HG02884 (cell line): ENCODE data around the gene RNH1.

Experiments
- ATAC-seq: cut with Tn5 transposase; IDR thresholded peaks from one replicate; pipeline ENCODE4 v1.9.1; 2021; ENCODE audit warnings: mild to moderate bottlenecking, moderate library complexity; ENCODE audit not compliant: unreplicated experiment

The RNH1 gene

GRCh38 chr11:506995-507726 lies at the start of gene RNH1:
Gene RNH1 (minus strand): TSS chr11:507242. CDS start chr11:502162, 5,080 bp downstream.
- ATAC-seq, result peak; percentile 43

GRCh38 chr11:555780-556661 lies 49.0 kb upstream of the RNH1 start:
- no peak for ATAC-seq

GRCh38 chr11:555227-555779 lies 48.3 kb upstream of the RNH1 start:
- ATAC-seq, result no peak

DNA sequence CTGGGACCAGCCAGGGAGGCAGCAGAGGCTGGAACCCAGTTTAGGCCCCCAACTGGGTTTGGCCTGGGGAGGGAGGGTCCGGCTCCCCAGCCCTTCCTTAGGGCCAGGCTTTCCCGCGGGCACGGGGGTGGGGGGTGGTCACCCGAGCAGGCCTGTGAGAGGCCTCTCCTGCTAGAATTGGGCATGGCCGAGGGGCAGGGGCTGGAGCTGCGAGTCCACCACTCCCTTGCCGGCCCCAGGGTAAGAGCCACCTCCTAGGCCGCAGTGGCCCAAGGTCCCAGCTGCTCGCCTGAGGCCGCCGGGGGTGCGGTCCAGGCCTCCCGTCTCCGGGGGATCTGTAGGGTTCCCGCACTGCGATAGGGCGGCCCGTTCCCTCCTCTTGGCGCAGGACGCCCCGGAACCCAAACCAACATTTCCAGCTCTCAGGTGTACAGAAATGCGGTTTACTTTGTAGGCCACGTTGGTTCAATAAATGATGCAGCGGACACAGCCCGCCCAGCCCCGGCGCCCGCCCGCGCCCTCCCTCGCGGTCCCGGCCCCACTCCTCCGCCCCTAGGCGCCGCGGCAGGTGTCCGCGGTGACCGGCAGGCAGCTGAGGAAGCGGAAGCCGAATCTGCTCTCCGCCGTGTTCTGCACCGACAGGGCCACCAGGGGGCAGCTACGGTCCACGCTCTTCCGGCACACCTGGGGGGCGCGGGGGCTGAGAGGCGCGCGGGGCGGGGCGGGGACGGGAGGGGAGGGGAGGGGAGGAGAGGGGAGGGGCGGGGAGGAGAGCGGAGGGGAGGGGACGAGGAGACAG lies 47.6 kb upstream of the RNH1 start:
- ATAC-seq, result peak; percentile 65

GRCh38 chr11:553988-554340 lies 46.9 kb upstream of the RNH1 start:
- ATAC-seq, result no peak

DNA sequence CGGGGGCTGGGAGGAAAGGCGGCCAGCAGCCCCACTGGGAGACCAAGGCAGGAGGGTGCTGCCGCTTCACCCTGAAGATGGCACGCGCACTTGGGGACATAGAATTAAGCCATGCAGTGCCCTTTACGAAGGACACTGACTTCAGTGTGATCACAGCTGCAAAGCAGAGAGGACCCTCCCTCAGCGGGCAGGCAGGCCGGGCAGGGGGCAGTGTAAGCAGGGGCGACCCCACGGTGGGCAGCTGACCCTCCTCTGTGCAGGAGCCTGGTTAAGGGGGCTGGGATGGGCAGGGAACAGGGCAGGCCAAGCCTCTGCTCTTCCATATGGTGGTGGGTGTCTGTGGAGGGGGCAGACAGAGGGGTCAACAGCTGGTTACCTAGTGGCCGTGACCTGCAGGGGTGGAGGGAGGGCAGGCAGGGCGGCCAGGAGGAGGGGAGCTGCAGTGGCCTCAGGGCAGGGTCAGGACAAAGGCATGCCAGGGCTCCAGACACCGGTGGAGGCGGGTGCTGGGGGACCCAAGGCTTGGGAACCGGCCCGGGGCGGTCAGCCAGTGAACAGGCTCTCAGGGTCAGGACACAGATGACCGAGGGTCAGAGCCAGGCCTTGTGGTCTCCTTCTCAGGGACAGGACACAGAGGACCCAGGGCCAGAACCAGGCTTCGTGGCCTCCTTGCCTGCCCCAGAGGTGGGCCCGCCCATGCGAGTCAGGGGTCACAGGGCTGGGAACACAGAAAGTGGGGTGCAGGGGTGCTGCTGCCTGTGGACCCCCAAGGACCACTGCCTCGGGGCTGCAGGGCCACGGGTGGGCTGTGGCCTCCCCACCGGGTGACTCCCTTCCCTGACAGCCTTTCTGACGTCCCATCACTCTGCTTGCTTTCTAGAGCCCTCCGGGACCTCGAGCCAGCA lies 46.3 kb upstream of the RNH1 start:
- ATAC-seq, result no peak

DNA sequence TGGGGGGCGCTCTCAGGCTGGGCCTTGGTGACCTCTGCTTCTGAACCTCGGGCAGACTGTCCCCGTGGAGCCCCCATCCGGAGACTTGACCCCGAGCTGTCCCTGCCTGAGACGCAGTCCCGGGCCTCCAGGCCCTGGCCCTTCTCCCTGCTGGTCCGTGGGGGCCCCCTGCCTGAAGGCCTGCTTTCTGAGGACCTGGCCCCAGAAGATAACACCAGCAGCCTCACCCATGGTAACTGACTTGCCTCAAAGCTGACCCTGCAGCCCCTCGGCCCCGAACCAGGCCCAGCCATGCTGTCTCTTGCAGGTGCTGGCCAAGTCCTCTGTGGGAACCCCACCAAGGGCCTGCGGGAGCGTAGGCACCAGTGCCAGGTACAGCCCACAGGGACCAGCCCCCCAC lies 44.6 kb upstream of the RNH1 start:
- no peak for ATAC-seq

DNA sequence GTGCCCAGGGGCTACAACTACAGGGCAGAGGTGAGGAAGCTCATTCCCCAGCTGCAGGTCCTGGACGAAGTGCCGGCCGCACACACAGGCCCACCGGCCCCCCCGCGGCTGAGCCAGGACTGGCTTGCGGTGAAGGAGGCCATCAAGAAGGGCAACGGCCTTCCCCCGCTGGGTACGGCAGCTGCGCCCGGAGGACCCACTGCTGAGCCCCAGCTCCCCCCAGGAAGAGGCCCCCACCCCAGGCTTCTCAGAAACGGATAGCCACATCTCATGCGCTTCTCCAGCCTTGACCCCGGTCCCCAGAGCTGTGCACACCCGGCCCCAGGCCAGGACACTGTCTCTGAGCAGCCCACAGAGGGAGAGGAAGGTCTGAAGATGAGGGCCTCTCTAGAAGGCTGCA lies 44.1 kb upstream of the RNH1 start:
- ATAC-seq, result no peak

DNA sequence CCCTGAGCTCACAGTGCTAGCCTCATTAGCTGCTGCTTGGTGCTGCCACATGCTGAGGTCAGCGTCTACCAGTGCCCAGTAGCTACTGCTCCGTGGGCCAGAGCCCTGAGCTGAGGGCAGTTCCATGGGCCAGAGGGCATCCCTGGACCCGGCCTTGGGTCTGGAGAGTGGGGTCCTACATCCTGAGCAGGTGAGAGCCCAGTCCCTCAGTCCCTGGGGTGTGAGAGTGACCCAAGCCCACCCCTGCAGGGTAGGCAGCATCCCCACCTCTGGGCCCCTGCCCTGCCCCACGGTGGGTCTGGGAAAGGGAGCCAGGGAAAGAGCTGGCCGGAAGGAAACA lies 43.7 kb upstream of the RNH1 start:
- ATAC-seq, result no peak

DNA sequence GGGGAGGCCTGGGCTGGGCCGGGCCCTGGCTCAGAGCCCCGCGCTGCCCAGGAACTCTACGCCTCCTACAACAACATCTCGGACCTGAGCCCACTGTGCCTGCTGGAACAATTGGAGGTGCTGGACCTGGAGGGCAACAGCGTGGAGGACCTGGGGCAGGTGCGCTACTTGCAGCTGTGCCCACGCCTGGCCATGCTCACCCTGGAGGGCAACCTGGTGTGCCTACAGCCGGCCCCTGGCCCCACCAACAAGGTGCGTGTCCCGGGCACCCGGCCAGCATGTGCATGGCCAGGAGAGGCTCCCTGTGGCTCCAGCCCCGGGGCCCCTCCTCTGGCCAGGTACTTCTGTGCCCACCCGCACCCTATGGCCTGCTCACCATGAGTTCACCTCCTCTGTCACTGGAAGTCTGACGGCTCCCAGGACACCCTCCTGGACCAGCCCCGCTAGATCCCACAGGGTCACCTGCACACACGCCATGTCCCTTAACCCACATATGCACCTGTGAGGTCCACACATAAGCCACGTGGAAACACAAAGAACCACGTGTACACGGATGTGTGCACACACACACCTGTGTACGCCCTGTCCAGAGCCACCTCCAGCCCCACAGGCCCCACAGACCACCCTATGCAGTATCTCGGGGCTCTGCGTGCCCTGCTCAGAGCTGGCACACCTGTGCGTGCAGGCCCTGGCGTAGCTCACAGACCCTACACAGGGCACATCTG lies 43.1 kb upstream of the RNH1 start:
- ATAC-seq, result no peak

- ATAC-seq, result no peak
These were observed 41.9 kb upstream of the RNH1 start for GRCh38 chr11:548700-549603.

- ATAC-seq, result no peak
These were observed 38.1 kb upstream of the RNH1 start for GRCh38 chr11:545171-545570.

DNA sequence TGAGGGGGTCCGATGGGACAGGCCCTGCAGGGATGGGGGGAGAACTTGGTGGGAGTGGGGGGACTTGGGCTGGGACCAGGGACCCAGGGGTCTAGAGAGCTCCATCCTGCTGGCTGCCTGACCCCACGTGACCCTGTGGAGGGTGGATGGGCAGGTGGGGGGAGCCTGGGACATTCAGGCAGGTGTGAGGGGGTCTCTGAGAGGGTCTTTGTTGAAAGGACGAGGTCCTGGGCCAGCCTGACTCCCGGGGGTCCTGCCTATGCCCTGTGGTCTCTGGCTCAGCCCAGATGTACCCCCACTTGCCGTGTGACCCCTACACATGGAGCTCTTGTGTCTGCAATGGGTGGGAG lies 37.8 kb upstream of the RNH1 start:
- ATAC-seq, result no peak

GRCh38 chr11:541433-541885 lies 34.4 kb upstream of the RNH1 start:
- ATAC-seq, result no peak

DNA sequence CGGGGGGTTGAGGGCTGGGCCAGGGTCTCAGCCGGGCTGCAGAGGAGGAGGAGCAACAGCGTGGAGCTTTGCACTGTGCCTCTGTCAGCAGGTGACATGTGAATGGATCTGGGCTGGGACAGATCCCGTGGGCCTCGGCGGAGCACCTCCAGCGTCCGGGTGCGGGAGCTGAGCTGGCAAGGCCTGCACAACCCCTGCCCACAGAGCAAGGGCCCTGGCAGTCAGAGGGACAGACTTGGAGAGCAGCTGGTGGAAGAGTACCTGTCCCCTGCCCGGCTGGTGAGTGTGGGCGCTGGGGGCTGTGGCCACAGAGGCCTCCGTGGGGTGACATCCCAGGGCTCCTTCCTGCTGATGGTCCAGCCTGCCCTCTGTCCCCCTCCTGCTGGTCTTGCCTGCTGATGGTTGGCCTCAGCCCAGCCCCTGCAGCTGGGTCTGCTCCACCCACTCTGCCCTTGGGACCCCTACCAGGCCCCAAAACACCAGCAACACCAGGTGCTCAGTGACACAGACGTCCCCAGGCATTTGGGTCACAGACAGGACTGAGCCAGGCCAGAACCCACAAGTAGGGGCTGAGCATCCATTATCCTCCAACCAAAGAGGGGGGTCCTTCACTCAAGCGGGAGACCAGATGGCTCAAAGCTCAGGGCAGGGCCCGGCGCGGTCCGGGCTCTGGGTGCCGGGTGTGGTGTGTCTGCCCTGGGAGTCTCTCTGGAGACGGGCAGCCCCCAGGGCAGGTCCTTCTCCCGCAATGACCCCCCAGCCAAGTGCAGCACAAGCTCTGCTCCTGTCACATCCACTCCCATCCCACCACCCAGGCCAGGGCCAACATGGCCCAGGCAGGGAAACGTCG lies 33.8 kb upstream of the RNH1 start:
- ATAC-seq, result no peak

DNA sequence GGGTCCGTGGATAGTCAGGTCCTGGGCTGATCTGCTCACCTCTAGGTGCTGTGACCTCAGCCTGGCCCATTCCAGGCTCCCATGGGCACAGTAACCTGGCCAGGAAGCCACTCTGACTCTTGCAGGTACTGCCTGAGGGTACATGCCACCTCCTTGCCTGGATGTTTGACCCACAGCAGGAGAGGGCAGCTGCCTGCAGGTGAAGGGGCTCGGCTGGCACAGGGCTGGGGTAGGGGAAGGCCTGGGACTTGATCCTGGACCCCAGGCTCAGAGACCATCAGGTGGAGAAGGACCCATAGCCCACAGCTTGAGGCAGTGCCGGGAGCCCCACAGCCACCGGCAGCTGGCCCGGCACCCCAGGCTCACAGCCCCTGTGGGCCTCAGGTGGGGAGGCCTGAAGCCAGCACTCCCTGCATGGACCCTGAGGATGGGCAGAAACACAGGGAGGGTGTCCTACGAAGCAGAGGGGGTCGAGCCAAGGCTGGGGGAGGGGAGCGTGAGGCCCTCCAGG lies 33.0 kb upstream of the RNH1 start:
- ATAC-seq, result no peak

- no peak for ATAC-seq
These were observed 31.5 kb upstream of the RNH1 start for GRCh38 chr11:538431-539051.
